HepG2 (cell line): ENCODE measurements around the gene SHISA5. TPM values are rescaled to one million over a fixed set of nuclear protein-coding genes. Genes with fewer than 3 reads are reported as not detected.

Source experiments
- CBX5 ChIP-seq: sonication (generic); formaldehyde crosslinking; IDR thresholded peaks from 2 replicates; pipeline ENCODE4 v1.4.0; 2020; ENCODE audit warnings: missing genetic modification reagents, borderline replicate concordance
- CCAR2 ChIP-seq: fragments of 200-400 bp; formaldehyde crosslinking; optimal IDR thresholded peaks from 2 replicates; pipeline ENCODE3; 2018; ENCODE audit warnings: low read depth, mild to moderate bottlenecking, low read length, moderate library complexity
- CENPX ChIP-seq: sonication (generic); formaldehyde crosslinking; IDR thresholded peaks from 2 replicates; pipeline ENCODE4 v1.9.0; 2021; ENCODE audit warnings: mild to moderate bottlenecking, missing genetic modification reagents, moderate library complexity
- EP300 ChIP-seq, 3 experiments: sonication (generic) in 1 of 3; formaldehyde crosslinking in 1 of 3; IDR thresholded peaks; 2 replicates each; pipeline versions ENCODE4 v1.5.1 to v1.6.1; 2011 to 2020; ENCODE audit warnings: low read depth in 2 of 3, low read length in 2 of 3, borderline replicate concordance in 1 of 3, improper control_type of control experiment in 1 of 3, mild to moderate bottlenecking in 1 of 3, missing genetic modification reagents in 1 of 3, moderate library complexity in 1 of 3
- ERF ChIP-seq: IDR thresholded peaks from 2 replicates; pipeline ENCODE4 v1.6.1; 2018; ENCODE audit warnings: missing biosample characterization, missing genetic modification reagents
- KLF15 ChIP-seq: sonication (generic); formaldehyde crosslinking; IDR thresholded peaks from 2 replicates; pipeline ENCODE4 v1.8.1; 2023; ENCODE audit warnings: borderline replicate concordance, mild to moderate bottlenecking, inconsistent platforms, missing genetic modification reagents, mixed read lengths
- MXD1 ChIP-seq: sonication (generic); formaldehyde crosslinking; IDR thresholded peaks from 2 replicates; pipeline ENCODE4 v1.4.0; 2020; ENCODE audit warnings: mild to moderate bottlenecking, missing genetic modification reagents
- RAD21 ChIP-seq: fragments of 450-650 bp; formaldehyde crosslinking; IDR thresholded peaks from 2 replicates; pipeline ENCODE4 v1.5.0; 2020; ENCODE audit warnings: mild to moderate bottlenecking
- THAP8 ChIP-seq: sonication (generic); formaldehyde crosslinking; IDR thresholded peaks from 2 replicates; pipeline ENCODE4 v1.5.1; 2020; ENCODE audit warnings: missing genetic modification reagents, mild to moderate bottlenecking, borderline replicate concordance
- ZBTB7A ChIP-seq: sonication (generic); formaldehyde crosslinking; IDR thresholded peaks from 2 replicates; pipeline ENCODE4 v1.8.0; 2022; ENCODE audit warnings: mild to moderate bottlenecking, missing genetic modification reagents
- ZNF143 ChIP-seq: sonication (generic); formaldehyde crosslinking; IDR thresholded peaks from 2 replicates; pipeline ENCODE4 v1.4.0; 2020; ENCODE audit warnings: missing genetic modification reagents
- ZNF274 ChIP-seq: sonication (generic); formaldehyde crosslinking; IDR thresholded peaks from 2 replicates; pipeline ENCODE4 v1.5.1; 2020; ENCODE audit warnings: mild to moderate bottlenecking, missing genetic modification reagents
- ZNF350 ChIP-seq: sonication (generic); formaldehyde crosslinking; IDR thresholded peaks from 2 replicates; pipeline ENCODE4 v1.4.0; 2020; ENCODE audit warnings: mild to moderate bottlenecking, low read depth, missing genetic modification reagents, borderline replicate concordance
- ZNF44 ChIP-seq: sonication (generic); formaldehyde crosslinking; IDR thresholded peaks from 2 replicates; pipeline ENCODE4 v1.5.1; 2020; ENCODE audit warnings: mild to moderate bottlenecking, missing genetic modification reagents
- ZNF460 ChIP-seq: sonication (generic); formaldehyde crosslinking; IDR thresholded peaks from 2 replicates; pipeline ENCODE4 v1.5.1; 2020; ENCODE audit warnings: missing genetic modification reagents, mild to moderate bottlenecking, borderline replicate concordance
- ZNF614 ChIP-seq: IDR thresholded peaks from 2 replicates; pipeline ENCODE4 v1.6.1; 2018; ENCODE audit warnings: missing biosample characterization, missing genetic modification reagents, inconsistent platforms, borderline replicate concordance
- polyA plus RNA-seq, 8 experiments: library from polyadenylated mRNA; depleted of rRNA in 3 of 8; stranded (reverse) in 7 of 8; unstranded in 1 of 8; fragments of >200 nt; fragmentation: Illumina TruSeq in 4 of 8; extraction: Trizol in 4 of 8; gene quantifications; 2 replicates each; pipeline versions ENCODE4 v1.2.1 to v1.2.3, GENCODE V29; 2011 to 2016; ENCODE audit warnings: low read depth in 4 of 8, missing spikeins in 1 of 8, mixed read lengths in 1 of 8; ENCODE audit not compliant: insufficient read depth in 1 of 8
- total RNA-seq, 5 experiments: library from RNA; depleted of rRNA; stranded (reverse); fragments of >200 nt; fragmentation: Illumina TruSeq; extraction: Trizol; gene quantifications; 2 replicates each; pipeline ENCODE4 v1.2.3, GENCODE V29; 2016; ENCODE audit warnings: low read depth in 1 of 5
- TF ChIP-seq, protein P1 (sequence below): sonication (generic); formaldehyde crosslinking; IDR thresholded peaks from 2 replicates; pipeline ENCODE4 v1.5.0; 2020; ENCODE audit warnings: missing genetic modification reagents, mild to moderate bottlenecking, borderline replicate concordance
- TF ChIP-seq, protein P2 (sequence below): sonication (generic); formaldehyde crosslinking; IDR thresholded peaks from 2 replicates; pipeline ENCODE4 v1.5.1; 2020; ENCODE audit warnings: mild to moderate bottlenecking, missing genetic modification reagents, borderline replicate concordance
- TF ChIP-seq, protein P3 (sequence below): sonication (generic); formaldehyde crosslinking; IDR thresholded peaks from 2 replicates; pipeline ENCODE4 v1.8.0; 2022; ENCODE audit warnings: missing genetic modification reagents, low read depth, mild to moderate bottlenecking, borderline replicate concordance

SHISA5 gene
- total and polyA plus RNA-seq, 2 of the 13 experiments (the other 11 are each of a cell fraction or from before 2014, with no cell fraction given), result 75.8 to 91.4 TPM

DNA sequence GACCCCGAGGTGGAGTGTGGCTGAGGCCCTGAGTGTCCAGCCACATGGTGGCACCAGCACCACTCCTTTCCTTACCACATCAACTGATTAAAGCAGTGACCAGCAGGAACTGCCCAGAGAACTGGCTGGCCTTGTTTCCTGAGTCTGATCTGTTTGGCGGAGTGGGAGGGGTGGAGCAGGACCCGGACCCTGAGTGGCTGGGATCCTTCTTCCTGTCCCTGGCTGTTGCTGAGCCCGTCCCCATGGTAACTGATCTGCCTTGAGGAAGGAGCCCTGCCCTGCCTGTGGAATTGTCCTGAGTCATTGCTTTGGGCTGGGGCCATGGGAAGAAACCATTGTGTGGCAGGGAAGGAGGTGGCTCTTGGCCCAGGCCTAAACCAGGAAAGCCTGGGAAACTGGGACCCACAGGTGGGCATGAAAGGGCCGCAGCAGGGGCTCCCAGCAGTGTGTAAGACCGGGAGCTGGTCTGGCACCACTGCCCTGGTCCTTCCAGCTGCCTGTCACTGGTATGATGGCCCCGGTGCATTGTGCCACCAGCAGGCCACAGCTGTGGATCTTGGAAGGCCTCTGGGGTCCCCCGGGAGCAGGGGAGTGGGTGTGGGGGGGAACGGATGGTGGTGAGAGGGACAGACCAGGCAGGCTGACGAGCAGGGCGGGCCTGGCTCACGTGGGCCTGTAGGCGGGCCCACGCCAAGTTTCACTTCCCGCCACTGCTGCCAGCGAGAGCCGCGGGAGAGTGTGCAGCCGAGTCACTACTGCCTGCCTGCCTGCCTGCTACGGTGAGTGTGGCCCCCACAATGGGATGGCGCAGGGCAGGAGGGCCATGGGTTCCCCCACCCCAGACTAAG lies 38.2 kb downstream of the SHISA5 start (continued):
- TF ChIP-seq, protein P1, sequence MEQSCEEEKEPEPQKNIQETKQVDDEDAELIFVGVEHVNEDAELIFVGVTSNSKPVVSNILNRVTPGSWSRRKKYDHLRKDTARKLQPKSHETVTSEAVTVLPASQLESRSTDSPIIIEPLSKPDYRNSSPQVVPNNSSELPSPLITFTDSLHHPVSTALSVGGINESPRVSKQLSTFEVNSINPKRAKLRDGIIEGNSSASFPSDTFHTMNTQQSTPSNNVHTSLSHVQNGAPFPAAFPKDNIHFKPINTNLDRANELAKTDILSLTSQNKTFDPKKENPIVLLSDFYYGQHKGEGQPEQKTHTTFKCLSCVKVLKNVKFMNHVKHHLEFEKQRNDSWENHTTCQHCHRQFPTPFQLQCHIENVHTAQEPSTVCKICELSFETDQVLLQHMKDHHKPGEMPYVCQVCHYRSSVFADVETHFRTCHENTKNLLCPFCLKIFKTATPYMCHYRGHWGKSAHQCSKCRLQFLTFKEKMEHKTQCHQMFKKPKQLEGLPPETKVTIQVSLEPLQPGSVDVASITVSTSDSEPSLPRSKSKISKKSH (CRISPR knock-in tag), result no peak
- TF ChIP-seq CCAR2, result no peak
- TF ChIP-seq CBX5 (CRISPR knock-in tag), result no peak
- TF ChIP-seq, protein P2, sequence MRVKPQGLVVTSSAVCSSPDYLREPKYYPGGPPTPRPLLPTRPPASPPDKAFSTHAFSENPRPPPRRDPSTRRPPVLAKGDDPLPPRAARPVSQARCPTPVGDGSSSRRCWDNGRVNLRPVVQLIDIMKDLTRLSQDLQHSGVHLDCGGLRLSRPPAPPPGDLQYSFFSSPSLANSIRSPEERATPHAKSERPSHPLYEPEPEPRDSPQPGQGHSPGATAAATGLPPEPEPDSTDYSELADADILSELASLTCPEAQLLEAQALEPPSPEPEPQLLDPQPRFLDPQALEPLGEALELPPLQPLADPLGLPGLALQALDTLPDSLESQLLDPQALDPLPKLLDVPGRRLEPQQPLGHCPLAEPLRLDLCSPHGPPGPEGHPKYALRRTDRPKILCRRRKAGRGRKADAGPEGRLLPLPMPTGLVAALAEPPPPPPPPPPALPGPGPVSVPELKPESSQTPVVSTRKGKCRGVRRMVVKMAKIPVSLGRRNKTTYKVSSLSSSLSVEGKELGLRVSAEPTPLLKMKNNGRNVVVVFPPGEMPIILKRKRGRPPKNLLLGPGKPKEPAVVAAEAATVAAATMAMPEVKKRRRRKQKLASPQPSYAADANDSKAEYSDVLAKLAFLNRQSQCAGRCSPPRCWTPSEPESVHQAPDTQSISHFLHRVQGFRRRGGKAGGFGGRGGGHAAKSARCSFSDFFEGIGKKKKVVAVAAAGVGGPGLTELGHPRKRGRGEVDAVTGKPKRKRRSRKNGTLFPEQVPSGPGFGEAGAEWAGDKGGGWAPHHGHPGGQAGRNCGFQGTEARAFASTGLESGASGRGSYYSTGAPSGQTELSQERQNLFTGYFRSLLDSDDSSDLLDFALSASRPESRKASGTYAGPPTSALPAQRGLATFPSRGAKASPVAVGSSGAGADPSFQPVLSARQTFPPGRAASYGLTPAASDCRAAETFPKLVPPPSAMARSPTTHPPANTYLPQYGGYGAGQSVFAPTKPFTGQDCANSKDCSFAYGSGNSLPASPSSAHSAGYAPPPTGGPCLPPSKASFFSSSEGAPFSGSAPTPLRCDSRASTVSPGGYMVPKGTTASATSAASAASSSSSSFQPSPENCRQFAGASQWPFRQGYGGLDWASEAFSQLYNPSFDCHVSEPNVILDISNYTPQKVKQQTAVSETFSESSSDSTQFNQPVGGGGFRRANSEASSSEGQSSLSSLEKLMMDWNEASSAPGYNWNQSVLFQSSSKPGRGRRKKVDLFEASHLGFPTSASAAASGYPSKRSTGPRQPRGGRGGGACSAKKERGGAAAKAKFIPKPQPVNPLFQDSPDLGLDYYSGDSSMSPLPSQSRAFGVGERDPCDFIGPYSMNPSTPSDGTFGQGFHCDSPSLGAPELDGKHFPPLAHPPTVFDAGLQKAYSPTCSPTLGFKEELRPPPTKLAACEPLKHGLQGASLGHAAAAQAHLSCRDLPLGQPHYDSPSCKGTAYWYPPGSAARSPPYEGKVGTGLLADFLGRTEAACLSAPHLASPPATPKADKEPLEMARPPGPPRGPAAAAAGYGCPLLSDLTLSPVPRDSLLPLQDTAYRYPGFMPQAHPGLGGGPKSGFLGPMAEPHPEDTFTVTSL (CRISPR knock-in tag), result no peak
- TF ChIP-seq ZNF274 (CRISPR knock-in tag), result peak; percentile 81
- TF ChIP-seq ZNF350 (CRISPR knock-in tag), result no peak
- no peak for TF ChIP-seq CENPX (CRISPR knock-in tag)
- no peak for TF ChIP-seq ZNF614 (CRISPR knock-in tag)
- no peak for TF ChIP-seq ZNF460
- peak in 1 of 2 experiments; percentile 23; a peak in 2 of 4 replicates for TF ChIP-seq EP300 (IDR thresholded peaks at IDR 0.05; ENCODE audit: low read depth in 2 of 2, low read length in 2 of 2)
- 0 out of 2 replicates have a peak, but pooled peaks have one; percentile 2 for TF ChIP-seq EP300 (CRISPR knock-in tag; IDR thresholded peaks at IDR 0.05; ENCODE audit: borderline replicate concordance)
- TF ChIP-seq RAD21 (CRISPR knock-in tag), result peak; percentile 98
- no peak for TF ChIP-seq ZNF143 (CRISPR knock-in tag)
- TF ChIP-seq MXD1 (CRISPR knock-in tag), result no peak
- TF ChIP-seq THAP8 (CRISPR knock-in tag), result no peak
- peak; percentile 88 for TF ChIP-seq ERF
- no peak for TF ChIP-seq ZNF44 (CRISPR knock-in tag)
- TF ChIP-seq, protein P3, sequence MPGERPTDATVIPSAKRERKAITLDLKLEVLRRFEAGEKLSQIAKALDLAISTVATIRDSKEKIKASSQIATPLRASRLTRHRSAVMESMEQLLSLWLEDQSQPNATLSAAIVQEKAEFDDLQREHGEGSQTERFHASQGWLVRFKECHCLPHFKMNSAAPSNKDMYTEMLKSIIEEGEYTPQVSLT (CRISPR knock-in tag), result no peak
- no peak; the same call in 1 of the 2 replicates for TF ChIP-seq ZBTB7A (CRISPR knock-in tag)
- no peak for TF ChIP-seq KLF15 (CRISPR knock-in tag)
